Measurements from ENCODE around the gene PARVB. TPM values are rescaled to one million over a fixed set of nuclear protein-coding genes. Genes with fewer than 3 reads are reported as not detected.

The PARVB gene
- total and polyA plus RNA-seq, 10 of the 15 experiments (the other 5 are each of a cell fraction or from before 2014, with no cell fraction given), result 5.2 to 264 (median 76.0) TPM

GRCh38 chr22:44173154-44173553, 149.1 kb downstream of the PARVB start:
- ChIA-PET POLR2A (interaction anchor here (0.6 kb wide), 1 partner anchor 1395 kb away, joined by 4 read pairs; no protein-coding TSS in a partner anchor), CTCF (interaction anchor here (0.6 to 2.0 kb wide), 4 partner anchors 90 to 194 kb away, joined by 3 to 7 read pairs (median 4); no protein-coding TSS in a partner anchor), SMC1A (ENCODE audit: uncharacterized antibody, unreplicated experiment) (interaction anchor here (0.6 to 1.5 kb wide), 2 partner anchors 9 to 552 kb away, joined by 3 to 7 read pairs; no protein-coding TSS in a partner anchor), RAD21 (ENCODE audit: unreplicated experiment) (interaction anchor here (0.9 to 1.6 kb wide), 3 partner anchors 9 to 106 kb away, joined by 3 to 14 read pairs (median 5); partner anchors contain the start of gene PARVG)
- no peaks in the 10 kb centered on the region for H3K79me2 ChIP-seq (ENCODE audit: control insufficient read depth, insufficient read depth, low read length)
- H3K4me3 ChIP-seq, result no peak overlapping the region
- no peak overlapping the region for H2AFZ ChIP-seq (ENCODE audit: control insufficient read depth, low read depth, low read length)
- no TSS peak for BruUV-seq (replicated peaks)
- no peak overlapping the region for H3K27ac ChIP-seq (ENCODE audit: control insufficient read depth, insufficient read depth)
- TF ChIP-seq ZNF592 (IDR thresholded peaks at IDR 0.05), result no peak
- no peak for TF ChIP-seq YBX1 (IDR thresholded peaks at IDR 0.05)
- TF ChIP-seq SUZ12 (IDR thresholded peaks at IDR 0.05; ENCODE audit: unreplicated experiment), result no peak
- TF ChIP-seq BCL3 (IDR thresholded peaks at IDR 0.05; ENCODE audit: borderline replicate concordance, insufficient read depth, low read depth, low read length, poor library complexity, severe bottlenecking), result peak; percentile 15
- no peak for TF ChIP-seq IRF4 (IDR thresholded peaks at IDR 0.05; ENCODE audit: low read depth, low read length)
- peak; percentile 41 for TF ChIP-seq POLR2A (IDR thresholded peaks at IDR 0.05; ENCODE audit: low read depth, low read length)
- H3K4me2 ChIP-seq (ENCODE audit: control insufficient read depth, insufficient read depth), result 0 out of 2 replicates have a peak overlapping the region, but pooled peaks have one; percentile 47
- WGBS (ENCODE audit: insufficient coverage, insufficient replicate concordance, low lambda C conversion rate, missing lambda C conversion rate), result 97% methylated on average over 10 of the region's 10 CpGs
- intact Hi-C loops (cut with micrococcal nuclease; ENCODE audit: unreplicated experiment) (no loop called here), in situ Hi-C loops (cut with MboI) (no loop called here)
- peaks cover 0 to 1% of the 10 kb centered on the region in 2 experiments; a peak in 3 of 4 replicates for H3K36me3 ChIP-seq (ENCODE audit: control insufficient read depth in 2 of 2, insufficient read depth in 2 of 2, low read length in 1 of 2)
- no peak overlapping the region for H3K9ac ChIP-seq (ENCODE audit: control insufficient read depth, insufficient read depth, low read length)
- no peak for DNase-seq (ENCODE audit: low read depth, low spot score)
- ATAC-seq, result no peak
- FAIRE-seq, result no peak
- peaks cover 18% of the 10 kb centered on the region for H3K4me1 ChIP-seq (ENCODE audit: control insufficient read depth, insufficient read depth, low read length)
- H3K9me3 ChIP-seq (replicated peaks; ENCODE audit: control insufficient read depth, insufficient read depth, low read length), result no peaks in the 10 kb centered on the region
- H4K20me1 ChIP-seq (ENCODE audit: control insufficient read depth, insufficient read depth), result no peaks in the 10 kb centered on the region
- no peaks in the 10 kb centered on the region for H3K27me3 ChIP-seq (replicated peaks in 1 of 2; ENCODE audit: control insufficient read depth in 2 of 2, insufficient read depth in 2 of 2, low read length in 1 of 2)

Measured in GM12878 (cell line).